HG03442 (cell line): ENCODE measurements around the gene TRPM4.
"Not testable (repeated sequence)": the region's sequence is repeated elsewhere in the genome, so short reads cannot be mapped to it uniquely, and the experiment has no call there.

Source experiments
- ATAC-seq: cut with Tn5 transposase; IDR thresholded peaks from one replicate; pipeline ENCODE4 v1.9.1; 2021; ENCODE audit warnings: mild to moderate bottlenecking, moderate library complexity; ENCODE audit not compliant: unreplicated experiment

The TRPM4 gene

DNA sequence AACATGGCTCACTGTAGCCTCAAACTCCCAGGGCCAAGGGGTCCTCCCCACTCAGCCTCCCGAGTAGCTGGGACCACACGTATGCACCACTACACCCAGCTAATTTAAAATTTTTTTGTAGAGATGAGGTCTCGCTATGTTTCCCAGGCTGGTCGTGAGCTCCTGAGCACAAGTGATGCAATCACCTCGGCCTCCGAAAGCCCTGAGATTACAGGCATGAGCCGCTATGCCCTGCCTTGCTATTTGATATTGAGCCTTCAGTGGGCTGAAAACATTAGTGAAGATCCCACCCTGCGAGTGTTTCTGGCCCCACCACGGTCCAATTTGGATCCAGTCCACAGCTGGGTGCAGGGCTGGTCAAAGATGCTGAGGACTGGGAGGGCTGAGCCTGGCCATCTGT, 65.9 kb downstream of the TRPM4 start:
- ATAC-seq = no peak

GRCh38 chr19:49224441-49224840, 66.8 kb downstream of the TRPM4 start:
- ATAC-seq = not testable (repeated sequence)

- no peak for ATAC-seq
Measured at GRCh38 chr19:49224879-49225278, 67.3 kb downstream of the TRPM4 start.

DNA sequence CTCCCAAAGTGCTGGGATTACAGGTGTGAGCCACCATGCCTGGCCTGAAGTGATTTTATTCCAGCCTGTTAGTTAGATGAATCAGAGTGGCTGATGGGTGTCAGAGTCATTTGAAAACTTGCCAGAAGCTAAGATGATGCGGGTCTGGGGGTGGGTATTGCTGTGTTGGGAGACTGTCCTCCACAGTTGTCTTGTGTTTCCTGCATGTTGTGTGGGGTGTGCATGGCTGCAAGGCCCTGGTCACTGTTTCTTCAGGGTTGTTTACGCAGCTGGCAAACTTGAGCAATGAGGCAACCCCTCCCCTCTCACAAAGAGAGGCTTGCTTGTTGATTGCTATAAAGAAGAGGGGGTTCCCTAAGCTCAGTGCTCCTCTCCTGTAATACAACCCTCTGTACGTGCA, 71.8 kb downstream of the TRPM4 start:
- ATAC-seq = no peak

DNA sequence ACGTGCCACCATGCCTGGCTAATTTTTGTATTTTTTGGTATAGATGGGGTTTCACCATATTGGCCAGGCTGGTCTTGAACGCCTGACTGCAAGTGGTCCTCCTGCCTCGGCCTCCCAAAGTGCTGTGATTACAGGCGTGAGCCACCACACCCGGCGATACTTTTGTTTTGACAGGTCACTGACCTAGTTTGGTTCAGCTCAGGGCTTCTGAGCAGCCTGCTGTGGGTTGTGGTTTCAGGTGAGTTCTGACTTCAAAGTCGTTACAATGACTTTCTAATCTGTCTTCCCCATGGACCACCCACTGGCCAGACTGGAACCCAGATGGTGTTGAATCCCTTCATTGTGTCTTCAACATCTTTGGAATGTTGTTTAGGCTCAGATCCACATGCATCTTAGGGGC, 73.8 kb downstream of the TRPM4 start:
- ATAC-seq = no peak

DNA sequence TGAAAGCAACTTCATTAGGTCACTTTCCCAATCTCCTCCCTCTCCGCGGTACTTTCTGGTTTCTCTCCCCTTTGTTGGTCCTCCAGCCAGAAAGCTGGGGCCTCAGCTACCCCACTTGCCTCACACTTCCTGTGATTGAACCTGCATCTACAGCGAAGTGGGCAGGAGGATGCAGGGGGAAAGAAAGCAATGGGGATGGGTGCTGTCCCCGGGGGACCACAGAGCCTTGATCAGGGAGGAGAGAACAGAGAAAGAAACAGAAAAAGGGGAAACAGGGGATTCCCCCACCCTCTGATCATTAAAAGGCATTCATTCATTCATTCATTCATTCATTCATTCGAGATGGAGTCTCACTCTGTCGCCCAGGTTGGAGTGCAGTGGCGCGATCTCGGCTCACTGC, 74.2 kb downstream of the TRPM4 start:
- ATAC-seq = no peak

GRCh38 chr19:49233163-49233562, 75.6 kb downstream of the TRPM4 start:
- no peak for ATAC-seq

- ATAC-seq = no peak
Measured at GRCh38 chr19:49241769-49242168, 84.2 kb downstream of the TRPM4 start.

DNA sequence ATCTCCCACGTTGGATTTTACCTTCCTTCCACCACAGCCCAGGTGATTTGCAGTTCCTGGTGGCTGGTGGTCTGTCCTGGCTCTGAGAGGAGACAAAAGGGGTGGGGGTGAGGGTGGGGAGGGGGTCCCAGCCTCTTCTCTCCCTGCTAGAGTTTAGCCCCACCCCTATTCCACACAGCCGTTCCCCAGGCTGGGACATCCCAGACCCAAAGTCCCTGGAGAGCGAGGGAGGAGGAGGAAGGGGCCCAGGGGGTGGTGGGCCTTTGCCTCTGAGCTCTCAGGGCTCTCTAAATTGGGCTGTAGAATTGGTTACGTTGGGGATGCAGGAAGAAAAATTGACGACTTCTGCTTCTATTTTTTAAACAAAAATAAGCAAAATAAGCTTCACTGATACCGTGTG, 85.5 kb downstream of the TRPM4 start:
- no peak for ATAC-seq

GRCh38 chr19:49243726-49244125, 86.1 kb downstream of the TRPM4 start:
- no peak for ATAC-seq

DNA sequence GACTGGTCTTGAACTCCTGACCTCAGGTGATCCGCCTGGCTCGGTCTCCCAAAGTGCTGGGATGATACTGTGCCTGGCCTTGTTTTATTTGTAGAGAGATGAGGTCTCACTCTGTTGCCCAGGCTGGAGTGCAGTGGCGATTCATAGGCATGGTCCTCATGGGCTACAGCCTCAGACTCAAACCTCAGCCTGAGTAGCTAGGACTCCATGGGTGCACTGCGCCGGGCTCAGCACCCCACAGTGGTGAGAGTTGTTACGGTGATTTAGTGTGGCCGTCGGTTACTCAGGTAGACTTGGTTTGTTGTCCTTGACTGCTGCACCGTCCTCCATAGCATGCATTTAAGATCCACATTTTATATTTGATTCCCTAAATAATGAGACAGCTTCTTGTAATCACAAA, 86.7 kb downstream of the TRPM4 start:
- ATAC-seq = no peak

DNA sequence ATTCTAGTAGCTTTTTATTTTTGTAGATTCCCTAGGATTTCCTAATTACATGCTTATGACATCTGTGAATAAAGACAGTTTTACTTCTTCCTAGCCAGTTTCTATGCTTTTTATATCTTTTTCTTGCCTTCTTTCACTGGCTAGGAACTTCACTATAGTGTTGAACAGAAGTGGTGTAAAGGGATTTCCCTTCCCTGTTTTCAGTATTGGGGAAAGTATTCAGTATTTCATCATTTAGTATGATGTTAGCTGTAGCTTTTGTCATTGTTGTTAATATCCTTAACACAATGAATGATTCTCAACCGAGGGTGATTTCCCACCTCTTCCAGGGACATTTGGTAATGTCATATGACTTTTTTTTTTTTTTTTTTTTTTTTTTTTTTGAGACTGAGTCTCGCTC, 90.1 kb downstream of the TRPM4 start:
- ATAC-seq = no peak

- ATAC-seq = no peak
Measured at GRCh38 chr19:49249933-49250332, 92.3 kb downstream of the TRPM4 start.

- no peak for ATAC-seq
Measured at GRCh38 chr19:49255674-49256073, 98.1 kb downstream of the TRPM4 start.

DNA sequence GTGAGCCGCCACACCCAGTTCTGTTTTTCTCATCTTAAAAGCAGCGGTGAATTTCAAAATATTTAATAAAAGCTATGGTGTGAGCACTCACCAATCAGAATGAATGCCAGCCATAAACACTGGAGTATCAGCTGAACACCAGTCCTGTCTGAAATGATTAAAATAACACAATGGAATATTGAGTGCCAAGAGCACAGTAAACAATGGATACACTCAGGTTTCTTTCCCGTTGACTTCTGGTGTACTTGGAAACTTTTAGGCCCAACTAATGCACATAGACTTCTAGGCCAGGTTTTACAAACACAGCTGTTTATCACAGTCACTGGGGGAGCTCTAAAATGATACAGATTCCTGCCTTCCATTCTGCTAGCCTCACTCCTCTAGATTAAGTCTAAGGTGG, 99.1 kb downstream of the TRPM4 start:
- ATAC-seq = no peak
